ENCODE measurements around the gene PRRT2. TPM values are rescaled to one million over a fixed set of nuclear protein-coding genes. Genes with fewer than 3 reads are reported as not detected.
A peak's percentile ranks its signal among the peaks of the same experiment; 100 is the strongest.

The PRRT2 gene
- total RNA-seq, 1 donor from 2014 or later: 0.52 TPM

DNA sequence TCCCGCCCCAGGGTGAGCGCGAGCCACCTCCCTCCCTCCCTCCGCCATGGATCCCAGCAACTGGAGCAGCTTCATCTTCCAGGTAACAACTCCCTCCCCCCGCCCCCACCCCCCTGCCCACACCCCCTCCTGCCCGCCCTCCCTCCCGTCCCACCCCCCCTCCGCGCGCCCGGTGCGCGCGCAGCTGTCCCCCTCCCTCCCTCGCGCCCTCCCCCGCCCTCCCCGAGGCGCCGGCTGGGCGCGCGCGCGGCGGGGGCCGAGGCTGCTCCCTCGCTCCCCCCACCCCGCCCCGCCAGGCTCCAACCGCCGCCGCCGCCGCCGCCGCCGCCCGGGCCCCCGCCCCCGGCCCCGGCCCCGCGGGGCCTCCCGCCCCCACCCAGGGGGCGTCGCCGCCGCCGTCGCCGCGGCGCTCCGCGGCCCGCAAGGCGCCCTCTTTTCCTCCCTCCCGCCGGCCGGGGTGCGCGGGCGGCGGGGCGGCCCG is 5.9 kb upstream of the PRRT2 start, which contains the start of gene MAZ:
Gene MAZ (plus strand): TSS at position 431 of the 481 bp plus-strand sequence. CDS start 173 bp downstream, outside the sequence.
- no peaks in the 10 kb centered on the region for H3K9me3 ChIP-seq (ENCODE audit: control insufficient read depth in 3 of 3, low read length in 3 of 3)
- H3K9ac ChIP-seq (ENCODE audit: low read depth in 1 of 3, low read length in 3 of 3): peak within 1 kb of the TSS; percentile 97 to 99 (median 99)
- peak within 1 kb of the TSS; percentile 96 for H3K27ac ChIP-seq (ENCODE audit: low read depth, low read length)
- H3K4me3 ChIP-seq (ENCODE audit: low read length in 3 of 3): peak within 1 kb of the TSS; percentile 93 to 98 (median 96)
- H3K36me3 ChIP-seq (ENCODE audit: control insufficient read depth in 3 of 3, insufficient read depth in 3 of 3, low read length in 3 of 3): peaks cover 11 to 15% (median 14%) of the 10 kb centered on the region in 3 donors
- H3K27me3 ChIP-seq (ENCODE audit: control insufficient read depth in 3 of 3, insufficient read depth in 3 of 3, low read length in 3 of 3): no peaks in the 10 kb centered on the region
- peaks cover 45 to 55% (median 50%) of the 10 kb centered on the region in 3 donors for H3K4me1 ChIP-seq (ENCODE audit: control insufficient read depth in 3 of 3, insufficient read depth in 3 of 3, low read length in 3 of 3)

DNA sequence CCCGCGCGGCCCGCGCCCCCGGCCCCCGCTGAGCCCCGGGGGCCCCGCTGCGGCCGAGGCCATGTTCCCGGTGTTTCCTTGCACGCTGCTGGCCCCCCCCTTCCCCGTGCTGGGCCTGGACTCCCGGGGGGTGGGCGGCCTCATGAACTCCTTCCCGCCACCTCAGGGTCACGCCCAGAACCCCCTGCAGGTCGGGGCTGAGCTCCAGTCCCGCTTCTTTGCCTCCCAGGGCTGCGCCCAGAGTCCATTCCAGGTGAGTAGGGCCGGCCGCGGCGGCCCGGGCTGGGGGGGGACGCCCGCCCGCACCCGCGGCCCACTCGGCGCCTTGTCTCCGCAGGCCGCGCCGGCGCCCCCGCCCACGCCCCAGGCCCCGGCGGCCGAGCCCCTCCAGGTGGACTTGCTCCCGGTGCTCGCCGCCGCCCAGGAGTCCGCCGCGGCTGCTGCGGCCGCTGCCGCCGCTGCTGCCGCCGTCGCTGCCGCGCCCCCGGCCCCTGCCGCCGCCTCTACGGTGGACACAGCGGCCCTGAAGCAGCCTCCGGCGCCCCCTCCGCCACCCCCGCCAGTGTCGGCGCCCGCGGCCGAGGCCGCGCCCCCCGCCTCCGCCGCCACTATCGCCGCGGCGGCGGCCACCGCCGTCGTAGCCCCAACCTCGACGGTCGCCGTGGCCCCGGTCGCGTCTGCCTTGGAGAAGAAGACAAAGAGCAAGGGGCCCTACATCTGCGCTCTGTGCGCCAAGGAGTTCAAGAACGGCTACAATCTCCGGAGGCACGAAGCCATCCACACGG is 5.2 kb upstream of the PRRT2 start:
- H3K9ac ChIP-seq (ENCODE audit: low read depth in 1 of 3, low read length in 3 of 3): peak overlapping the region; percentile 75 to 89 (median 76)
- H3K4me1 ChIP-seq (ENCODE audit: control insufficient read depth in 3 of 3, insufficient read depth in 3 of 3, low read length in 3 of 3): peaks cover 51 to 61% (median 57%) of the 10 kb centered on the region in 3 donors
- H3K27ac ChIP-seq (ENCODE audit: low read depth, low read length): peak overlapping the region; percentile 89
- peak overlapping the region; percentile 75 to 77 (median 77) for H3K4me3 ChIP-seq (ENCODE audit: low read length in 3 of 3)
- peaks cover 11 to 15% (median 14%) of the 10 kb centered on the region in 3 donors for H3K36me3 ChIP-seq (ENCODE audit: control insufficient read depth in 3 of 3, insufficient read depth in 3 of 3, low read length in 3 of 3)
- no peaks in the 10 kb centered on the region for H3K9me3 ChIP-seq (ENCODE audit: control insufficient read depth in 3 of 3, low read length in 3 of 3)
- no peaks in the 10 kb centered on the region for H3K27me3 ChIP-seq (ENCODE audit: control insufficient read depth in 3 of 3, insufficient read depth in 3 of 3, low read length in 3 of 3)

DNA sequence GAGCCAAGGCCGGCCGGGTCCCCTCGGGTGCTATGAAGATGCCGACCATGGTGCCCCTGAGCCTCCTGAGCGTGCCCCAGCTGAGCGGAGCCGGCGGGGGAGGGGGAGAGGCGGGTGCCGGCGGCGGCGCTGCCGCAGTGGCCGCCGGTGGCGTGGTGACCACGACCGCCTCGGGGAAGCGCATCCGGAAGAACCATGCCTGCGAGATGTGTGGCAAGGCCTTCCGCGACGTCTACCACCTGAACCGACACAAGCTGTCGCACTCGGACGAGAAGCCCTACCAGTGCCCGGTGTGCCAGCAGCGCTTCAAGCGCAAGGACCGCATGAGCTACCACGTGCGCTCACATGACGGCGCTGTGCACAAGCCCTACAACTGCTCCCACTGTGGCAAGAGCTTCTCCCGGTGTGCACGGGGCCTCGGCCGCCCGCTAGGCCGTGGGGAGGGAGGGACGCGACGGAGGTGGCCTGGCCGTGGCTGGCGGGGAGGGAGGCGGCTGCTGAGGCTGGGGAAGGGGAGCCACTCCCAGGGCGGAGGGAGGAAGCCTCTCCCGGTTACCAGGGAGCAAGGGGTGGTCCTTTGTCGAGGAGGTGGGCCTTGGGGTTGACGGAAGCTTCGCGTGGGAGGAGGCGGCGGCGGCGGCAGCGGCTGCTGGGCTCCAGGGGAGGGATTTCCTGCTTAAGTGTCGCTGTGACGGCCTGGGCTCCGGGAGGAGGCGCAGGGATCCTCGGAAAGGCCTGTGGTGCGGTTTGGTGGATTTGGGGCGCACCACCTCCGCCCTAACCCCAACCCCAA is 4.4 kb upstream of the PRRT2 start:
- Histone ChIP-seq H3K9ac (ENCODE audit: low read depth in 1 of 3, low read length in 3 of 3) (peak overlapping the region; percentile 67 to 89 (median 75)), H3K27ac (ENCODE audit: low read depth, low read length) (peak overlapping the region; percentile 89), H3K27me3 (ENCODE audit: control insufficient read depth in 3 of 3, insufficient read depth in 3 of 3, low read length in 3 of 3) (no peaks in the 10 kb centered on the region), H3K4me3 (ENCODE audit: low read length in 3 of 3) (peak overlapping the region; percentile 75 to 77 (median 77)), H3K4me1 (ENCODE audit: control insufficient read depth in 3 of 3, insufficient read depth in 3 of 3, low read length in 3 of 3) (peaks cover 55 to 67% (median 63%) of the 10 kb centered on the region in 3 donors), H3K36me3 (ENCODE audit: control insufficient read depth in 3 of 3, insufficient read depth in 3 of 3, low read length in 3 of 3) (peaks cover 11 to 15% (median 14%) of the 10 kb centered on the region in 3 donors), H3K9me3 (ENCODE audit: control insufficient read depth in 3 of 3, low read length in 3 of 3) (no peaks in the 10 kb centered on the region)

DNA sequence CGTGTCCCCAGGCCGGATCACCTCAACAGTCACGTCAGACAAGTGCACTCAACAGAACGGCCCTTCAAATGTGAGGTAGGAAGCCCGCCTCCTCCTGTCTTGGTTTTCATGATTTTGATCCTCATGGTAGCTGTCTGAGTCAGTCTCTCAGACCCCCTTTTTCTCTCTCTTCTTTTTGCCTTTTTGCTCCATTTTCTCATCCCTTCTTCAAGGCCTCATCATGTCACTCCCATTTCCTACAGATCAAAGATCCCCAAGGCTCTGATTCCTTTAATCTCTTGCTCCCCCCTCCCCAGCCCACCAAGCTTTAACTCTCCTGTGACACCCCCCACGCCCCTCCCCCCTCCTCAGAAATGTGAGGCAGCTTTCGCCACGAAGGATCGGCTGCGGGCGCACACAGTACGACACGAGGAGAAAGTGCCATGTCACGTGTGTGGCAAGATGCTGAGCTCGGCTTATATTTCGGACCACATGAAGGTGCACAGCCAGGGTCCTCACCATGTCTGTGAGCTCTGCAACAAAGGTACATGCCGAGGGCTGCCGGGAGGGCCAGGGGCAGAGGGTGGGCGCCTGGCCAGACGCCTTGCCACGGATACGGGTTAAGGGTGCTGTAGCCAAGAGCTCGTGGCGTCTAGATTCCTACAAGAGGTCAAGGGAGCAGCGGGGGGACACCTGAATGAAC is 3.6 kb upstream of the PRRT2 start:
- peaks cover 11 to 15% (median 14%) of the 10 kb centered on the region in 3 donors for H3K36me3 ChIP-seq (ENCODE audit: control insufficient read depth in 3 of 3, insufficient read depth in 3 of 3, low read length in 3 of 3)
- H3K4me3 ChIP-seq (ENCODE audit: low read length in 3 of 3): peak overlapping the region; percentile 67 to 77 (median 75)
- peaks cover 56 to 72% (median 70%) of the 10 kb centered on the region in 3 donors for H3K4me1 ChIP-seq (ENCODE audit: control insufficient read depth in 3 of 3, insufficient read depth in 3 of 3, low read length in 3 of 3)
- H3K9ac ChIP-seq (ENCODE audit: low read depth in 1 of 3, low read length in 3 of 3): peak overlapping the region; percentile 67 to 89 (median 75)
- H3K9me3 ChIP-seq (ENCODE audit: control insufficient read depth in 3 of 3, low read length in 3 of 3): no peaks in the 10 kb centered on the region
- peak overlapping the region; percentile 89 for H3K27ac ChIP-seq (ENCODE audit: low read depth, low read length)
- no peaks in the 10 kb centered on the region for H3K27me3 ChIP-seq (ENCODE audit: control insufficient read depth in 3 of 3, insufficient read depth in 3 of 3, low read length in 3 of 3)

DNA sequence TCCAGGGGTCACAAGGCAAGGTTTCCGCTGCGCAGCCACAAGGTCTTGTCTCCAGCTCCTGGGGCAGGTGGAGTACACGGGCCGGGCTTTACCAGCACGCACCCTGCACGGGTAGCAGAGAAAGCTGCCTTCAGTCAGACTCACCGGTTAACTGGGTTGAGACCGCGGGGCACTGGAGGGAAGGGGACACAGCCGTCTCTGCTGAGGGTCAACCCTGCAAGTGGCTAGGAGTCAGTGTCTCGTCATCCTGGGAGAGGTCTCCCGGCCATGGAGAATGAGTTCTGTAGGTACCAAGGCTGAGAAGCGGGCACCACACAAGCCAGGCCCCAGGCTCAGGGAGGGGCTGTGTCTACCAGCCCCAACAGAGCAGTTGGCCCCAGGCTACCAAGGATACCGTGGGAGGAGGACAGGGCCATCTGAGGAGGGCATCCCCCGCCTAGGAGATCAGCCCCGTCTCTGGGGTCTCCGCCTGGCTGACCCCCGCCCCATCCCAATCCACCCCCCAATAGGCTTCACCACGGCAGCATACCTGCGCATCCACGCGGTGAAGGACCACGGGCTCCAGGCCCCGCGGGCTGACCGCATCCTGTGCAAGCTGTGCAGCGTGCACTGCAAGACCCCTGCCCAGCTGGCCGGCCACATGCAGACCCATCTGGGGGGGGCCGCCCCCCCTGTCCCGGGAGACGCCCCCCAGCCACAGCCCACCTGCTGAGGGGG is 2.8 kb upstream of the PRRT2 start:
- peak overlapping the region; percentile 89 for H3K27ac ChIP-seq (ENCODE audit: low read depth, low read length)
- peaks cover 11 to 15% (median 14%) of the 10 kb centered on the region in 3 donors for H3K36me3 ChIP-seq (ENCODE audit: control insufficient read depth in 3 of 3, insufficient read depth in 3 of 3, low read length in 3 of 3)
- peak overlapping the region in 1 of 3 donors; percentile 29 for H3K4me3 ChIP-seq (ENCODE audit: low read length in 3 of 3)
- peak overlapping the region; percentile 33 to 53 (median 50) for H3K9ac ChIP-seq (ENCODE audit: low read depth in 1 of 3, low read length in 3 of 3)
- no peaks in the 10 kb centered on the region for H3K27me3 ChIP-seq (ENCODE audit: control insufficient read depth in 3 of 3, insufficient read depth in 3 of 3, low read length in 3 of 3)
- H3K9me3 ChIP-seq (ENCODE audit: control insufficient read depth in 3 of 3, low read length in 3 of 3): no peaks in the 10 kb centered on the region
- H3K4me1 ChIP-seq (ENCODE audit: control insufficient read depth in 3 of 3, insufficient read depth in 3 of 3, low read length in 3 of 3): peaks cover 59 to 70% (median 68%) of the 10 kb centered on the region in 3 donors

DNA sequence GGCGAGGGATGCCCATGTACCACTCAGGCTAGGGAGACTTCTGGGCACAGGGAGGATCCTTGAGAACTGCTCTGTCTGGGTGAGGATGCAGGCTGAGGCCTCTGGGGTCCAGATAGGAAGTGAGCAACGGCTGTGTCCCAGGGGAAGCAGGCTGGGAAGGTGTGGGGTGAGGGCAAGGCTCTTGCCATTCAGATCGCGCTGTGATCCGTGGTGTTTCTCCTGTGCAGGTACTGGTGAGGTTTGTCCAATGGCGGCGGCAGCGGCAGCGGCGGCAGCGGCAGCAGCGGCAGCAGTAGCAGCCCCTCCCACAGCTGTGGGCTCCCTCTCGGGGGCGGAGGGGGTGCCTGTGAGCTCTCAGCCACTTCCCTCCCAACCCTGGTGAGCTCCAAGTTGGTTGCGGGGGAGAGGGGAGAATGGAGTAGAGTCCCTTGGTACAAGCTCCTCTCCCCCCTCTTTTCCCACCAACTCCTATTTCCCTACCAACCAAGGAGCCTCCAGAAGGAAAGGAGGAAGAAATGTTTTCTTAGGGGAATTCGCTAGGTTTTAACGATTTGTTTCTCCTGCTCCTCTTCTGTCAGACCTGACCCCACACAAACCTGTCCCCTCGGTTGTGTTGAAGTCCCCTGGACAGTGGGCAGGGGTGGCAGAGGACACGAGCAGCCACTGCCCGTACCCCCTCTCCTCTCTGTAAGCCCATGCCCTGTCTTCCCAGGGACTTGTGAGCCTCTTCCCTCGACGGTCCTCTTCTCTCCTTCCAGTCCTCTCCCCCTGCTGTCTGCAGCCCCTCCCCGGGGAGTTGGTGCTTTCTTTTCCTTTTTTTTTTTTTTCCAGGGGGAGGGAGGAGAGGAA is 1.9 kb upstream of the PRRT2 start:
- no peaks in the 10 kb centered on the region for H3K27me3 ChIP-seq (ENCODE audit: control insufficient read depth in 3 of 3, insufficient read depth in 3 of 3, low read length in 3 of 3)
- H3K27ac ChIP-seq (ENCODE audit: low read depth, low read length): peak overlapping the region; percentile 93
- H3K9me3 ChIP-seq (ENCODE audit: control insufficient read depth in 3 of 3, low read length in 3 of 3): no peaks in the 10 kb centered on the region
- H3K36me3 ChIP-seq (ENCODE audit: control insufficient read depth in 3 of 3, insufficient read depth in 3 of 3, low read length in 3 of 3): peaks cover 11 to 15% (median 14%) of the 10 kb centered on the region in 3 donors
- no peak overlapping the region for H3K4me3 ChIP-seq (ENCODE audit: low read length in 3 of 3)
- H3K9ac ChIP-seq (ENCODE audit: low read depth in 1 of 3, low read length in 3 of 3): peak overlapping the region; percentile 51 to 89 (median 84)
- peaks cover 58 to 73% (median 70%) of the 10 kb centered on the region in 3 donors for H3K4me1 ChIP-seq (ENCODE audit: control insufficient read depth in 3 of 3, insufficient read depth in 3 of 3, low read length in 3 of 3)

DNA sequence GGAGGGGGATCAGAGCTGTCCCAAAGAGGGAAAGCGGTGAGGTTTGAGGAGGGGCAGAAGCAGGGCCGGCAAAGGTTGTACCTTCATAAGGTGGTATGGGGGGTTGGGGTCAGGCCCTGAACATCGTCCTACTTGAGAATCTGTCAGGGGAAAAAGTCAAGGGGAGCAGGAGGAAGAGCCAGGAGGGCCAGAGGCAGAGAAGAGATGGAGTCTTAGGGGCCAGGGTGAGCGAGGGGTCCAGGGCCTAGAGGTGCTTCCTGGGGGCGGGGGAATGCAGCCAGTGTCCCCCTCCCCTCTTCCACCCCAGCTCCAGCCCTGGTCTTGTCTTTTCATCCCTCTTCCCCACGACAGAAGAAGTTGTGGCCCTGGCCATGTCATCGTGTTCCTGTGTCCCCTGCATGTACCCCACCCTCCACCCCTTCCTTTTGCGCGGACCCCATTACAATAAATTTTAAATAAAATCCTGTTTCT is 1.3 kb upstream of the PRRT2 start:
- no peaks in the 10 kb centered on the region for H3K27me3 ChIP-seq (ENCODE audit: control insufficient read depth in 3 of 3, insufficient read depth in 3 of 3, low read length in 3 of 3)
- H3K9ac ChIP-seq (ENCODE audit: low read depth in 1 of 3, low read length in 3 of 3): peak overlapping the region; percentile 51 to 89 (median 84)
- H3K4me3 ChIP-seq (ENCODE audit: low read length in 3 of 3): peak overlapping the region; percentile 21 to 87 (median 84)
- H3K27ac ChIP-seq (ENCODE audit: low read depth, low read length): peak overlapping the region; percentile 93
- peaks cover 61 to 77% (median 73%) of the 10 kb centered on the region in 3 donors for H3K4me1 ChIP-seq (ENCODE audit: control insufficient read depth in 3 of 3, insufficient read depth in 3 of 3, low read length in 3 of 3)
- H3K9me3 ChIP-seq (ENCODE audit: control insufficient read depth in 3 of 3, low read length in 3 of 3): no peaks in the 10 kb centered on the region
- H3K36me3 ChIP-seq (ENCODE audit: control insufficient read depth in 3 of 3, insufficient read depth in 3 of 3, low read length in 3 of 3): peaks cover 11 to 15% (median 14%) of the 10 kb centered on the region in 3 donors

DNA sequence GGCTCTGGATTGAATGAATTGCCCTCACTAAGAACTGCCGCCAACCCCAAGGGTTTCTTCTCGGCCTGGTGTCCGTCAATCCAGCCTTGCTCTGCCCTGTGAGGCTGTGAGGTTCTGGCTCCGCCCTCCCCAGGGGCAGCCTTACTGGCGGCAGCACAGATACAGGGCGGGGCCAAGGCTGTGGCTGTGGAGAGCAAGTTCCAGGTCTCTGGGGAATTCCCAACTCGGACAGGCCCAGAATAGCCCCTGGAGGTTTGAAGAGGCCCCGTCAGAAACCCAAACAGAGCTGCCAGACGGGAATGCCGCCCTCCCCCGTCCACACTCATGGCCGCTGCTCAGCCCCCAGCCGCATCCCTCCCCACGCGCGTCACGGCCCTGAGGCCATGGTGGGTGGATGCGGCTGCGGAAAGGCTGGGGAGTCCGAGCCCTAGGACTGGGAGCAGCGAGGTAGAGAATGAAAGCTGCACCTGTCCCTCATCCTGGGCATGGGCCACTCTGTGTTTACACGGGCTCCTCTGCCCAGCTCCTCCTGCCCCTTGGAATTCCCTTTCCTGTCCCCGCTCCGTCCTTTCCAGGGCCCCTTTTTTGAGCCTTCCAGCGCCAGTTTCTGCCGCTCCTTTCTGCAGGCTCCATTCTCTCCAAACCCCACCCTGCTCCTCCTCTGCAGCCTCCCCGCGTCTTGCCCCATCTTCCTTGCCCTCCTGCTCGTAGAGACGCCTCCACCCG is 660 bp upstream of the PRRT2 start:
- no peaks in the 10 kb centered on the region for H3K9me3 ChIP-seq (ENCODE audit: control insufficient read depth in 3 of 3, low read length in 3 of 3)
- peak overlapping the region; percentile 84 to 92 (median 89) for H3K9ac ChIP-seq (ENCODE audit: low read depth in 1 of 3, low read length in 3 of 3)
- peak overlapping the region; percentile 74 to 87 (median 84) for H3K4me3 ChIP-seq (ENCODE audit: low read length in 3 of 3)
- H3K27me3 ChIP-seq (ENCODE audit: control insufficient read depth in 3 of 3, insufficient read depth in 3 of 3, low read length in 3 of 3): no peaks in the 10 kb centered on the region
- peaks cover 11 to 15% (median 14%) of the 10 kb centered on the region in 3 donors for H3K36me3 ChIP-seq (ENCODE audit: control insufficient read depth in 3 of 3, insufficient read depth in 3 of 3, low read length in 3 of 3)
- H3K4me1 ChIP-seq (ENCODE audit: control insufficient read depth in 3 of 3, insufficient read depth in 3 of 3, low read length in 3 of 3): peaks cover 61 to 77% (median 73%) of the 10 kb centered on the region in 3 donors
- peak overlapping the region; percentile 93 for H3K27ac ChIP-seq (ENCODE audit: low read depth, low read length)
